GM12878 (cell line): Measurements from ENCODE around the gene PIGQ.

Experiments
- ATF2 ChIP-seq: IDR thresholded peaks from 2 replicates; pipeline ENCODE4 v1.6.1; 2012; ENCODE audit warnings: low read length, inconsistent platforms
- CTCF ChIP-seq, 3 experiments: IDR thresholded peaks in 2 of 3; conservative IDR thresholded peaks in 1 of 3; 2 replicates each; pipeline ENCODE4 v1.5.1; 2011; ENCODE audit warnings: low read depth in 3 of 3, low read length in 3 of 3, mild to moderate bottlenecking in 3 of 3, control low read depth in 2 of 3, moderate library complexity in 2 of 3, inconsistent platforms in 1 of 3, mixed read lengths in 1 of 3; ENCODE audit not compliant: control insufficient read depth in 2 of 3, insufficient read depth in 1 of 3; ENCODE audit errors: extremely low read depth in 1 of 3
- EZH2 ChIP-seq: IDR thresholded peaks from 2 replicates; pipeline ENCODE4 v1.6.1; 2012; ENCODE audit warnings: low read depth, mild to moderate bottlenecking, control low read depth, inconsistent platforms, low read length, borderline replicate concordance; ENCODE audit not compliant: control insufficient read depth
- MYC ChIP-seq: IDR thresholded peaks from 2 replicates; pipeline ENCODE4 v1.6.1; 2011; ENCODE audit warnings: mild to moderate bottlenecking, low read length, moderate library complexity, inconsistent platforms; ENCODE audit not compliant: insufficient read depth, insufficient replicate concordance, insufficient read length, severe bottlenecking
- NRF1 ChIP-seq: conservative IDR thresholded peaks from 2 replicates; pipeline ENCODE4 v1.6.1; 2011; ENCODE audit warnings: mild to moderate bottlenecking, low read depth, low read length, improper control_type of control experiment
- POLR2AphosphoS5 ChIP-seq: IDR thresholded peaks from 2 replicates; pipeline ENCODE4 v1.6.1; 2011; ENCODE audit warnings: mild to moderate bottlenecking, low read length, inconsistent platforms
- RCOR1 ChIP-seq: conservative IDR thresholded peaks from 2 replicates; pipeline ENCODE4 v1.6.1; 2012; ENCODE audit warnings: low read depth, low read length, improper control_type of control experiment
- RELB ChIP-seq: fragments of 450-650 bp; IDR thresholded peaks from 2 replicates; pipeline ENCODE4 v1.6.1; 2017; ENCODE audit warnings: low read depth, mild to moderate bottlenecking, moderate library complexity
- TAF1 ChIP-seq: IDR thresholded peaks from 2 replicates; pipeline ENCODE4 v1.6.1; 2011; ENCODE audit warnings: mild to moderate bottlenecking, low read depth, low read length, borderline replicate concordance

GRCh38 chr16:543301-544164, 26.2 kb upstream of the PIGQ start:
- TF ChIP-seq RELB (no peak), CTCF (IDR thresholded peaks at IDR 0.05 in 2 of 3, conservative IDR thresholded peaks at IDR 0.05 in 1 of 3; ENCODE audit: control insufficient read depth in 2 of 3, extremely low read depth in 1 of 3, insufficient read depth in 1 of 3, low read depth in 3 of 3, low read length in 3 of 3) (no peak), MYC (no peak), ATF2 (no peak), POLR2AphosphoS5 (no peak), TAF1 (no peak), NRF1 (no peak), RCOR1 (no peak), EZH2 (no peak)
